HCT116 (cell line): Measurements from ENCODE around the gene CYP21A2. TPM values are rescaled to one million over a fixed set of nuclear protein-coding genes. Genes with fewer than 3 reads are reported as not detected.

ENCODE experiments used
- ATAC-seq: fragments of 200-7000 bp; cut with Tn5 transposase; 2 replicates; pipeline ENCODE4 v1.9.1; 2020; ENCODE audit warnings: mild to moderate bottlenecking, moderate library complexity
- BruUV-seq: library from RNA; stranded (reverse); fragments of 400-500 nt; replicated peaks from 2 replicates; lab custom pipeline; 2021; lab: Mats Ljungman, UMichigan
- CTCF ChIA-PET: fragments of 300-600 bp; sonication (Branson Sonifier 250); formaldehyde crosslinking; loops from one replicate; lab custom pipeline; 2021; ENCODE audit warnings: antibody characterized with exemption; lab: Charles Lee
- POLR2A ChIA-PET: fragments of 300-600, 350-600 bp; sonication (Branson Sonifier 250); formaldehyde crosslinking; loops from one replicate; lab custom pipeline; 2021; ENCODE audit warnings: antibody characterized with exemption; lab: Charles Lee
- RAD21 ChIA-PET, 2 experiments: fragments of 300-600 bp; sonication (Branson Sonifier 250); formaldehyde crosslinking; loops; one replicate each; lab custom pipeline; 2023; ENCODE audit warnings: low total read pairs in 2 of 2; ENCODE audit not compliant: uncharacterized antibody in 2 of 2, unreplicated experiment in 2 of 2, low non-redundant PET in 1 of 2; lab: Charles Lee
- DNase-seq: peaks from one replicate; pipeline ENCODE4 v3.0.0-alpha.2; 2010; ENCODE audit warnings: low read depth, low spot score
- H2AFZ ChIP-seq: fragments of 200-600 bp; shearing (Covaris generic), sonication (generic); 2 replicates; pipeline ENCODE4 v1.6.1; 2017; ENCODE audit warnings: low read depth, mixed run types, mixed read lengths, antibody characterized with exemption, low read length; ENCODE audit not compliant: poor library complexity, severe bottlenecking
- H3K27ac ChIP-seq: 2 replicates; pipeline ENCODE4 v1.5.1; 2012; ENCODE audit warnings: low read depth, low read length
- H3K27me3 ChIP-seq: fragments of 200-600 bp; sonication (generic); 2 replicates; pipeline ENCODE4 v1.6.1; 2016; ENCODE audit warnings: mixed run types, low read length, mixed read lengths; ENCODE audit not compliant: insufficient read depth
- H3K36me3 ChIP-seq, 2 experiments: fragments of 200-500 bp in 1 of 2; fragments of 200-600 bp in 1 of 2; sonication (Bioruptor generic) in 1 of 2; sonication (generic) in 1 of 2; 2 replicates each; pipeline versions ENCODE4 v1.5.1 to v1.6.1; 2014 to 2016; ENCODE audit warnings: low read length in 2 of 2, inconsistent platforms in 1 of 2, mixed read lengths in 1 of 2, mixed run types in 1 of 2; ENCODE audit not compliant: insufficient read depth in 2 of 2, control insufficient read depth in 1 of 2
- H3K4me1 ChIP-seq, 2 experiments: fragments of 200-600 bp in 1 of 2; sonication (generic) in 1 of 2; 2 replicates each; pipeline versions ENCODE4 v1.5.1 to v1.6.1; 2012 to 2017; ENCODE audit warnings: low read length in 2 of 2, inconsistent platforms in 1 of 2, mild to moderate bottlenecking in 1 of 2, mixed read lengths in 1 of 2, mixed run types in 1 of 2, moderate library complexity in 1 of 2; ENCODE audit not compliant: insufficient read depth in 2 of 2, control insufficient read depth in 1 of 2
- H3K4me2 ChIP-seq: fragments of 200-600 bp; sonication (generic); 2 replicates; pipeline ENCODE4 v1.6.1; 2017; ENCODE audit warnings: mixed run types, low read length, mixed read lengths
- H3K4me3 ChIP-seq, 2 experiments: fragments of 200-600 bp in 1 of 2; sonication (generic) in 1 of 2; replicated peaks in 1 of 2; 2 replicates each; pipeline ENCODE4 v1.5.1; 2011 to 2016; ENCODE audit warnings: low read length in 2 of 2, control low read depth in 1 of 2, low read depth in 1 of 2, mild to moderate bottlenecking in 1 of 2, mixed read lengths in 1 of 2, mixed run types in 1 of 2
- H3K79me2 ChIP-seq: fragments of 200-600 bp; sonication (generic); 2 replicates; pipeline ENCODE4 v1.6.1; 2017; ENCODE audit warnings: mild to moderate bottlenecking, mixed run types, low read length, moderate library complexity, mixed read lengths; ENCODE audit not compliant: insufficient read depth
- H3K9ac ChIP-seq: fragments of 200-600 bp; sonication (generic); 2 replicates; pipeline ENCODE4 v1.6.1; 2016; ENCODE audit warnings: low read length, mixed read lengths
- H3K9me2 ChIP-seq: fragments of 200-600 bp; sonication (generic), shearing (Covaris generic); 2 replicates; pipeline ENCODE4 v1.6.1; 2017; ENCODE audit warnings: mixed run types, mild to moderate bottlenecking, moderate library complexity; ENCODE audit not compliant: insufficient read depth
- H3K9me3 ChIP-seq, 2 experiments: fragments of 200-500 bp in 1 of 2; fragments of 200-600 bp in 1 of 2; sonication (Bioruptor generic) in 1 of 2; sonication (generic) in 1 of 2; 2 replicates each; pipeline ENCODE4 v1.6.1; 2014 to 2017; ENCODE audit warnings: low read length in 2 of 2, mixed read lengths in 2 of 2, inconsistent platforms in 1 of 2, low read depth in 1 of 2, mild to moderate bottlenecking in 1 of 2, mixed run types in 1 of 2, moderate library complexity in 1 of 2; ENCODE audit not compliant: control insufficient read depth in 1 of 2, insufficient read depth in 1 of 2
- H4K20me1 ChIP-seq: fragments of 200-600 bp; sonication (generic), shearing (Covaris generic); 2 replicates; pipeline ENCODE4 v1.6.1; 2017; ENCODE audit warnings: mixed run types, mild to moderate bottlenecking, moderate library complexity; ENCODE audit not compliant: insufficient read depth
- ATF3 ChIP-seq: IDR thresholded peaks from 2 replicates; pipeline ENCODE4 v1.6.1; 2012
- CBX3 ChIP-seq: IDR thresholded peaks from 2 replicates; pipeline ENCODE4 v1.6.1; 2012; ENCODE audit warnings: low read depth
- CTCF ChIP-seq, 3 experiments: fragments of 200-600 bp in 1 of 3; sonication (generic) in 1 of 3; IDR thresholded peaks in 2 of 3; conservative IDR thresholded peaks in 1 of 3; 2 replicates each; pipeline ENCODE4 v1.5.1; 2012 to 2017; ENCODE audit warnings: low read depth in 2 of 3, low read length in 2 of 3, antibody characterized with exemption in 1 of 3, borderline replicate concordance in 1 of 3, control low read depth in 1 of 3, mild to moderate bottlenecking in 1 of 3, mixed read lengths in 1 of 3, mixed run types in 1 of 3, moderate library complexity in 1 of 3; ENCODE audit not compliant: insufficient read depth in 1 of 3
- EGR1 ChIP-seq: IDR thresholded peaks from 2 replicates; pipeline ENCODE4 v1.6.1; 2012; ENCODE audit warnings: low read depth
- ELF1 ChIP-seq: IDR thresholded peaks from 2 replicates; pipeline ENCODE4 v1.6.1; 2012; ENCODE audit warnings: low read depth, borderline replicate concordance
- EZH2phosphoT487 ChIP-seq: fragments of 200-600 bp; IDR thresholded peaks from 2 replicates; pipeline ENCODE4 v1.6.1; 2018; ENCODE audit warnings: antibody characterized with exemption, borderline replicate concordance
- JUND ChIP-seq: IDR thresholded peaks from 2 replicates; pipeline ENCODE4 v1.6.1; 2012
- POLR2A ChIP-seq: IDR thresholded peaks from 2 replicates; pipeline ENCODE4 v1.7.0; 2011; ENCODE audit warnings: borderline replicate concordance; ENCODE audit not compliant: insufficient read depth, insufficient read length; ENCODE audit errors: extremely low read depth
- POLR2AphosphoS5 ChIP-seq: IDR thresholded peaks from 2 replicates; pipeline ENCODE4 v1.6.1; 2011; ENCODE audit warnings: mild to moderate bottlenecking, low read depth, low read length, moderate library complexity
- RAD21 ChIP-seq: IDR thresholded peaks from 2 replicates; pipeline ENCODE4 v1.6.1; 2012; ENCODE audit warnings: low read depth, mild to moderate bottlenecking
- REST ChIP-seq: IDR thresholded peaks from 2 replicates; pipeline ENCODE4 v1.6.1; 2012; ENCODE audit warnings: low read depth
- SRF ChIP-seq: IDR thresholded peaks from 2 replicates; pipeline ENCODE4 v1.6.1; 2012; ENCODE audit warnings: low read depth
- TCF7L2 ChIP-seq: IDR thresholded peaks from 2 replicates; pipeline ENCODE4 v1.7.0; 2011; ENCODE audit warnings: borderline replicate concordance, inconsistent platforms; ENCODE audit not compliant: insufficient read depth, insufficient read length; ENCODE audit errors: extremely low read depth
- YY1 ChIP-seq: IDR thresholded peaks from 2 replicates; pipeline ENCODE4 v1.6.1; 2011; ENCODE audit warnings: low read length, low read depth, moderate library complexity, mild to moderate bottlenecking; ENCODE audit not compliant: insufficient replicate concordance; ENCODE audit errors: extremely low read depth
- ZBTB33 ChIP-seq: IDR thresholded peaks from 2 replicates; pipeline ENCODE4 v1.6.1; 2011; ENCODE audit warnings: mild to moderate bottlenecking, low read length, moderate library complexity; ENCODE audit not compliant: insufficient replicate concordance; ENCODE audit errors: extremely low read depth
- ZFX ChIP-seq: fragments of 450-650 bp; IDR thresholded peaks from 2 replicates; pipeline ENCODE4 v1.6.1; 2017
- intact Hi-C: fragments of 100-400 bp; cut with micrococcal nuclease; formaldehyde crosslinking; loops from 2 replicates; pipeline ENCODE4 v1.10.0; 2022
- total RNA-seq: library from RNA; stranded (reverse); gene quantifications from one replicate; pipeline ENCODE4 v1.2.1, GENCODE V29; 2021; ENCODE audit not compliant: unreplicated experiment

CYP21A2 gene
- total RNA-seq, 1 experiment from 2014 or later, result 1.4 TPM

- Histone ChIP-seq H3K79me2 (no peaks in the 10 kb centered on the region), H3K4me1 (no peaks in the 10 kb centered on the region), H3K27ac (no peak overlapping the region), H3K27me3 (no peaks in the 10 kb centered on the region), H3K4me3 (no peak overlapping the region), H3K4me2 (no peak overlapping the region), H3K9me2 (no peaks in the 10 kb centered on the region), H3K9me3 (no peaks in the 10 kb centered on the region), H3K36me3 (no peaks in the 10 kb centered on the region), H3K9ac (no peak overlapping the region), H2AFZ (no peak overlapping the region)
- POLR2A ChIA-PET, result no interaction called here
- ATAC-seq, result no peak
- RAD21 ChIA-PET, result no interaction called here
- CTCF ChIA-PET, result no interaction called here
- no peak for TF ChIP-seq ZFX
- TF ChIP-seq JUND, result no peak
- no peak for TF ChIP-seq EZH2phosphoT487
- TF ChIP-seq REST, result no peak
- no peak for TF ChIP-seq YY1
- TF ChIP-seq RAD21, result no peak
- no peak for TF ChIP-seq ELF1
- TF ChIP-seq ATF3, result no peak
- TF ChIP-seq ZBTB33, result no peak
- no peak for TF ChIP-seq CBX3
- no peak for TF ChIP-seq EGR1
- TF ChIP-seq CTCF (IDR thresholded peaks at IDR 0.05 in 2 of 3, conservative IDR thresholded peaks at IDR 0.05 in 1 of 3; ENCODE audit: borderline replicate concordance in 1 of 3, insufficient read depth in 1 of 3, low read depth in 2 of 3, low read length in 2 of 3), result no peak
- TF ChIP-seq TCF7L2, result no peak
- TF ChIP-seq POLR2AphosphoS5, result no peak
- TF ChIP-seq SRF, result no peak
- no peak for TF ChIP-seq POLR2A
- TF ChIP-seq, all 23 proteins: peak for 0
- DNase-seq, result no peak
- intact Hi-C loops, result no loop called here
- H4K20me1 ChIP-seq, result no peaks in the 10 kb centered on the region
- BruUV-seq, result no TSS peak
These were observed 26.5 kb downstream of the CYP21A2 start for GRCh38 chr6:32064706-32065105.
